IPS DF 4.7 (cell line): ENCODE data around the gene PPP4R3A.
"Not testable (repeated sequence)": the region's sequence is repeated elsewhere in the genome, so short reads cannot be mapped to it uniquely, and the experiment has no call there.

Source experiments
- DNase-seq: peaks from one replicate; pipeline ENCODE4 v3.0.0-alpha.2; 2013; ENCODE audit warnings: low spot score; ENCODE audit errors: extremely low read depth

PPP4R3A gene

DNA sequence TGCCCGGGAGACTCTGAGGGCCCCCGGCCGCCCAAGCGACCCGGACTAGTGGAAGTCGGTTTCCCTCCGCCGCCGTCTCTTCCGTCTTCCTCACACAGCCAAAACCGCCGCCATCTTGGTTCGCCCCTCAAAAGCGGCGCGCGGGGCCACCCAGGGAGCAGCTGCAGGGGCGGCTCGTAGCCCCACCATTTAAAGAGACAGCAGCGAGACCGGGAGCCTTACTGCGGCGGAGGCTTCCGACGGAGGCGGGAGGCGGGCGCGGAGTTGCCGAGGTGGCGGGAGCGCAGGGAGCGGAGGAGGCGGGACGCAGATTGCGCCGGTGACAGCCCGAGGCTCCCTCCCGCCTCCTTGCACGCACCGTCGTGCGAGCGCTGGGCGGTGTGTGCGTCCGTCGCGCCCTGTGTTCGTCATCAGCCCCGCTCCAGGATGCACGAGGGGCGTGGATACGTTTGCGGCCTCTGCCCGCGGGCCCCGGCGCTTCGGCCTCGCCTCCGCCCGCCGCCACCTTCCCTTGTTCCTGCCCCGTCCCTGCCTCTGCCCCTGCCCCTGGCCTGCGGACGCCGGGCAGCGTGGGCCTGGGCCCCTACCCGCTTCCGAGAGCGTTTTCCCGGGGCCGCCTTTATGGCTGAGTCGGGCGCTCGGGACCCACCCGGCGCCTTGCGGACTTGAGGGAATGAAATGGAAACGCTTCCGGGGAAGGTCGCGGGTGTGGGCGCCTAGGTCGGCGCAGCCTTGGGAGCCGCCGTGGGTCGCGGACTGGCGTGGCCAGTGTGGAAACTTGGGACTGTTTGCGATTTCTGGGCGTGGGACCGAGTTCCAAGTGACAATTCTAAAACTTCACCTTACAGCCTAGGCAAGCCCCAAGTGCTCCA, at the start of gene PPP4R3A:
Gene PPP4R3A, minus strand, starts transcription at position 140 of the 872 bp plus-strand sequence. CDS start 663 bp downstream, outside the sequence.
- DNase-seq: peak; percentile 69

DNA sequence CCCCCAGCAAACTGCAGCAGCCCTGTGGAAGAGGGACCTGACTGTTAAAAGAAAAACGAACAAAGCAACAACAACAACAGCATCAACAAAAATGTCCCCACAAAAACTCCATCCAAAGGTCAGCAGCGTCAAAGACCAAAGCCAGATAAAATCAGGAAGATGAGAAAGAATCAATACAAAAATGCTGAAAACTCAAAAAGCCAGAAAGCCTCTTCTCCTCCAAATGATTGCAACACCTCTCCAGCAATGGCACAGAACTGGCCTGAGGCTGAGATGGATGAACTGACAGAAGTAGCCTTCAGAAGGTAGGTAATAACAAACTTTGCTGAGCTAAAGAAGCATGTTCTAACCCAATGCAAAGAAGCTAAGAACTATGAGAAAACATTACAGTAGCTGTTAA, 45.4 kb upstream of the PPP4R3A start:
- DNase-seq: no peak

DNA sequence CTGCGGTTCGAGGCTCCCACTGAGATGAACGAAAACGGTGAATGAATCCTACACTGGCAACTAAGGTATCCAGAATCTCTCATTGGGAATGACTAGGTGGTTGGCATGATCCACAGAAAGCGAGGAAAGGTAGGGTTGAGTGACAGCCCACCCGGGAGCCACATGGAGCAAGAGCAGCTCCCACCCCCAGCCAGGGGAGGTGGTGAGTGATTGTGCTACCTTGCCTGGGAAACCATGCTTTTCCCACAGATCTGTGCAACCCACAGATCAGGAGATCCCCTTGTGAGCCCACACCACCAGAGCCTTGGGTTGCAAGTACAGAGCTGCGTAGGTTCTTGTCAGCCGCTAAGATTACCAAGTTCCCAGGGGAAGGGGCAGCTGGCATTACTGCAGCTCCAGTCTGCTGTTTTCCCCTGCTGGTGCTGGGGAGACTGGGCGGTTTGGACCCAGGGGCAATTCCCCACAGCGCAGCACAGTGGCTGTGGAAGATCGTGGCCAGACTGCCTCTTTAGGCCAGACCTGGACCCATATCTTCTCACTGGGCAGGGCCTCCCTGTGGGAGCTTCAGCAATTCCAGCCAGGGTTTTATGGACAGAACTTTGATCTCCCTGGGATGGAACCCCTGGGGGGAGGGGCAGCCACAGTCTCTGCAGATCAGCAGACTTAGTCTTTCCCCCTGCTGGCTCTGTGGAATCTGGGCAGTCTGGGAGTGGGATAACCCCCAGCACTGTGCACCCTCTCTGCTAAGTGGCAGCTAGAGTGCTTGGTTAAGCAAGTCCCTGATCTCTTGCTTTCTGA, 44.6 kb upstream of the PPP4R3A start:
- DNase-seq: no peak

DNA sequence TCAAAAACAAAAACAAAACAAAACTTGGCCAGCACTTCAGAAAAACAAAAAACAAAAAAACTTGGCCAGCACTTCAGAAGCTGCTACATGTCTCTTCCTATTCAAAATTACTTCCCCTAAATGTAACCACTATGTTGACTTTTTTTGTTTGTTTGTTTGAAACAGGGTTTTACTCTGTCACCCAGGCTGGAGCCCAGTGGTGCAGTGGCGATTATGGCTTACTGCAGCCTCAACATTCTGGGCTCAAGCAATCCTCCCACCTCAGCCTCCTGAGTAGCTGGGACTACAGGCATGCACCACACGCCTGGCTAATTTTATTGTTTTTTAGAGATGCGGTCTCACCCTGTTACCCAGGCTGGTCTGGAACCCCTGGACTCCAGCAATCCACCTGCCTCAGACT, 38.0 kb upstream of the PPP4R3A start:
- no peak for DNase-seq

DNA sequence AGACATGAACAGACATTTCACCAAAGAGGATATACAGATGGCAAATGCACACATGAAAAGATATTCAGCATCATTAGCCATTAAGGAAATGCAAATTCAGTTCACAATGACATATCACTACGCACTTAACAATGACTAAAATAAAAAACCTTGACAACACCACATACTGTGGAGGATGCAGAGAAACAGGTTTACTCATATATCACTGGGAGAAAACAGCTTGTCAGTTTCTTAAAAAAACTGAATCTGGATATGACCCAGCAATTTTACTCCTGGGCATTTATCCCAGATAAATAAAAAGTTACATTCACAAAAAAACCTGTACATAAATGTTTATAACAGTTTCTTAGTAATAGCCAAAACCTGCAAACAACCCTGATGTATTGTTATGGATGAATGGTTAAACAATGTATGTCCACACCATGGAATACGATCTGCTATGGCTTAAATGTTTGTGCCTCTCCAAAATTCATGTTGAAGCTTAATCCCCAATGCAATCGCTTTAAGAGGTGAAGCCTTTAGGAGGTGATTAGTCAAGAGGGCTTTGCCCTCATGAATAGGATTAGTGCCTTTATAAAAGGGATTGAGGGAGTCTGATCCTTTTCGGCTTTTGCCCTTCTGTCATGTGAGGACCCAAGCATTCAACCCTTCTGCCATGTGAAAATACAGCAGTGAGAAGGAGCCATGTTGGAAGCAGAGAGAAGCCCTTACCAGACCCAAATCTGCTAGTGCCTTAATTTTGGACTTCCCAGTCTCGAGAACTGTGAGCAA, 36.0 kb upstream of the PPP4R3A start:
- no peak for DNase-seq

DNA sequence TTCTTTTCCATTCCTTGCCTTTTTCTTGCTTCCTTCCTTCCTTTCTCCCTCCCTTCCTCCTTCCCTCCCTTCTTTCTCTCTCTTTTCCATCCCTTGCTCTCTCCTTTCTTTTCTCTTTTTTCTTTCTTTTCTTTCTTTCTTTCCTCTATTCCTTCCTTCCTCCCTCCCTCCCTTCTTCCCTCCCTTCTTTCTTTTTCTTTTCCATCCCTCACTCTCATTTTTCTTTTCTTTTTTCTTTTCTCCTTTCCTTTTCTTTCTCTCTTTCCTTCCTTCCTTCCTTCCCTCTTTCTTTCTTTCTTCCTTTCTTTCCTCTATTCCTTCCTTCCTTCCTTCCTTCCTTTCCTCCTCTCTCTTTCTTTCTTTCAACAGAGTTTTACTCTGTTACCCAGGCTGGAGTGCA, 35.1 kb upstream of the PPP4R3A start:
- DNase-seq: no peak

DNA sequence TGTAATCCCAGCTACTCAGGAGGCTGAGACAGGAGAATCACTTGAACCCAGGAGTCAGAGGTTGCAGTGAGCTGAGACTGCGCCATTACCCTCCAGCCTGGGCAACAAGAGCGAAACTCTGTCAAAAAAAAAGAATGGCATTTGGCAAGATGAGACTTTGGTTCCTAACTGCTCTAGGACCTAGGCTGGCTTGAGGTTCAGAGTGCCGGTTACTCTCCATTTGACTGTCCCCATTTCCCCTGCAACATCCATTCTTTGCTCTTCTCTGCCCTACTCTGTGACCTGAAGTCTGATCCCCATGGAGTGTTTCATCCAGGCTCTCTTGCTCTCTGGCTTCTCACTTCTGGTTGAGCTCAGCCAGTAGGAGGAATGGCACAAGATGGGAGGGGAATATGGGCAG, 26.2 kb upstream of the PPP4R3A start:
- no peak for DNase-seq

DNA sequence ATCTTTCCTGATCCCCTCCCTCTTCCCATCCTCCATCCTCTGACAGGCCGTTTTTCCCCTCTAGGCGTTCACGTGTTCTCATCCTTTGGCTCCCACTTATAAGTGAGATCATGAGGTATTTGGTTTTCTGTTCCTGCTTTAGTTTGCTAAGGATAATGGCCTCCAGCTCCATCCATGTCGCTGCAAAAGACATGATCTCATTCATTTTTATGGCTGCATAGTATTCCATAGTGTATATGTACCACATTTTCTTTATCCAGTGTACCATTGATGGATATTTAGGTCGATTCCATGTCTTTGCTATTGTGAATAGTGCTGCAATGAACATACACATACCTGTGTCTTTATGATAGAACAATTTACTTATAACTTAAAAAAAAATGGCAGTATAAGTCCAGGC, 23.9 kb upstream of the PPP4R3A start:
- not testable (repeated sequence) for DNase-seq

DNA sequence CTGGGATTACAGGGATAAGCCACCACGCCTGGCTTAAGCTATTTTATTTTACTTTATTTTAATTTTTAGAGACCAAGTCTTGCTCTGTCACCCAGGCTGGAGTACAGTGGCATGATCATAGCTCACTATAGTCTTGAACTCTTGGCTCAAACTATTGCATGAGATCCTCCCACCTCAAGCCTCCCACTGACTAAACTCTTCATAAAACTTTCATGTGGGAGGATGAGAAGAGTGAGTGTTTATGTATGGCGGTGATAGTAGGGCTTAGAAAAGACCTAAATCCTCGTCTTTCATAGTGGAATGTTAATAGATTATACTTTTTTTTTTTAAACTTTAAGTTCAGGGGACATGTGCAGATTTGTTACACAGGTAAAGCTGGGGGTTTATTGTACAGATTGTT, 23.5 kb upstream of the PPP4R3A start:
- DNase-seq: no peak

DNA sequence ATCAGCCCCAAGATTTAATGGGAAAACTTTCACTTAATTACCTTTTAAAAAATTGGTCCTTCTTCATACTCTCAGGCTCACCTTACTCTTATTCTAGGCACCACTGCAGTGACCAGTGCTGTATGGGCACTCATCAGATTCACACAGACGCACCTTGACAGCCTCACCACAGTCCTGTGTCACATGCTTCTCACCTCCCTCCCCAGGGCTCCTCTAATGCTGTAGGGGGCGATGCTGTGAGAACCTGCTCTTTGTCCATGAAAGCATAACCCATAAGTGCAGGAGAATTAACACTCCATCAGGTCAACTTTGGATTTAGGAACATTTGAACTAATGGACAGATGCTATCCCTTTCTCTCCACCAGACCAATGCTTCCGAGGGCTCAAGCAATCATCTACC, 13.9 kb upstream of the PPP4R3A start:
- no peak for DNase-seq

DNA sequence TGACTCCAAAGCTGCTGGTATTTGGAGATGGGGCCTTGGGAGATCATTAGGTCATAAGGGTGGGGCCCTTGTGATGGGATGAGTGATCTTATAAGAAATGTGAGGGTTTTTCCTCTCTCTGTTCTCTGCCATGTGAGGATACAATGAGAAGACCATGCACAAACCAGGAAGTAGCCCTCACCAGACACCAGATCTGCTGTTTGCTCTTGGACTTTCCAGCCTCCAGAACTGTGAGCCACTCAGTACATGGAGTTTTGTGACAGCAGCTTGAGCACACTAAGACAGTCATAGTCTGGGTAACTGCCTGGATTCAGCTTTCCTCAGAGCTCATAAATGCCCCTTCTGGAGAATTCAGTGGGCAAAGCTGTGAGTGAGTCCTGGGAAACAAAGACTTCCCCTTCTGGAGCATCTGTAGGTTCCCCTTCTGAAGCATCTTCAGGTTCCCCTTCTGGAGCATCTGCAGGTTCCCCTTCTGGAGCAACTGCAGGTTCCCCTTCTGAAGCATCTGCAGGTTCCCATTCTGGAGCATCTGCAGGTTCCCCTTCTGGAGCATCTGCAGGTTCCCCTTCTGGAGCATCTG, 11.0 kb upstream of the PPP4R3A start:
- no peak for DNase-seq

DNA sequence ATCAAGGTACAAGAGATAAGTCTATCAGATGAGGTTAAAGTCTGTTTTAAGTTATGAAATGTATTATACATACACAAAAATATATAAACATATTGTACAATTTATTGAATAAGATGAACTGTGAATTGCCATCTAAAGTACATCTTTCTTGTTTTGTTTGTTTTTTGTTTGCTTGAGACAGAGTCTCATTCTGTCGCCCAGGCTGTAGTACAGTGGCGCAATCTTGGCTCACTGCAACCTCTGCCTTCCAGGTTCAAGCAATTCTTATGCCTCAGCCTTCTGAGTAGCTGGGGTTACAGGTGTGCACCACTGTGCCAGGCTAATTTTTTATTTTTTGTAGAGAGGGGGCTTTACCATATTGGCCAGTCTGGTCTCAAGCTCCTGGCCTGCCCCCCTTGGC, 10.0 kb upstream of the PPP4R3A start:
- DNase-seq: no peak

DNA sequence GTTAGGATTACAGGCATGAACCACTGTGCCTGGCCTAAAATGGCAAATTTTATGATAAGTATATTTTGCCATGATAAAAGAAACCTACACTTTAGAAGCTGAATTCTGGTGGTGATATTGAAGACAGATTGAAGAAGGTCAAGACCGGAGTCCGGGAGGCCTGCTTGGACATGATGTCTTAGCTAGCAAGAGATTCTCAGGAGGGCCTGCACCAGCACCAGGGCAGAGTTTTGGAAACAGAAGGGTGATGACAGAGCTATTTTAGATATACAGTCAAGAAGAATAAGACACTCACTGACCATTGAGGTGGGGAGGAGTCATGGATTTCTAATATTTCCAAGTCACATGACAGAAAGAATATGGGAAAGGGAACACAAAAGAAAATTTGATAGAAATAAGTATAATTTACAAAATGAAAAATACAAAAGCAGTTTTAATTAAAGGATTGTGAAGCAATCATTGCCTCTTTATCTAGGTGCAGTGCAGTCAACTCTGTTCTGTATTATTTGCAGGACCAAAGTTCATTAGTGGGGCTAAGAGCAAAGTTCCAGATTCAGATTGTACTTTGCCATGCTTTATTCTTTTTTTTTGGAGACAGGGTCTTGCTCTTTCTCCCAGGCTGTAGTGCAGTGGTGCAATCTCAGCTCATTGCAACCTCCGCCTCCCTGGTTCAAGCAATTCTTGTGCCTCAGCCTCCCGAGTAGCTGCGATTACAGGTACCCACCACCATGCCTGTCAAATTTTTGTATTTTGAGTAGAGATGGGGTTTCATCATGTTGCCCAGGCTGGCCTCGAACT, 9.3 kb upstream of the PPP4R3A start:
- DNase-seq: no peak

DNA sequence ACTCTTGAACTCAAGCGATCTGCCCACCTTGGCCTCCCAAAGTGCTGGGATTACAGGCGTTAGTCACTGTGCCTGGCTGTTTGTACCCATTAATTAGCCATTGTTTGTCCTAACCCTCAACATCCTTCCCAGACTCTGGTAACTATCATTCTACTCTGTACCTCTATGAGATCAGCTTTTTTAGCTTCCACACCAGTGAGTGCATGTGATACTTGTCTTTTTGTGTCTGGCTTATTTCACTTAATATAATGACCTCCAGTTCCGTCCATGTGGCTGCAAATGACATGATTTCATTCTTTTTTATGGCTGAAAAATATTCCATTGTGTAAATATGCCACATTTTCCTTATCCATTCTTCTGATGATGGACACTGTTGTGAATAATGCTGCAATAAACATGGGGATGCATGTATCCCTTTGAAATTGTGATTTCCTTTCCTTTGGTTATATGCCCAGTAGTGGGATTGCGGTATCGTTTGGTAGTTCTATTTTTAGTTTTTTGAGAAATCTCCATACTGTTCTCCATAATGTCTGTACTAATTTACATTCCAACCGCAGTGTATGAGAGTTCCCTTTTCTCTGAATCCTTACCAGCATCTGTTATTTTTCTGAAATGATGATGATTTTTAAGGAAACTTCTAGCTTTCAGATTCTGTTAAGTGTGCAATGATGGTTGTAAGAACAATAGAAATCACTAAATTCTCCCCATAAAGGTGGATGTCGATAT, 6.7 kb upstream of the PPP4R3A start:
- no peak for DNase-seq

DNA sequence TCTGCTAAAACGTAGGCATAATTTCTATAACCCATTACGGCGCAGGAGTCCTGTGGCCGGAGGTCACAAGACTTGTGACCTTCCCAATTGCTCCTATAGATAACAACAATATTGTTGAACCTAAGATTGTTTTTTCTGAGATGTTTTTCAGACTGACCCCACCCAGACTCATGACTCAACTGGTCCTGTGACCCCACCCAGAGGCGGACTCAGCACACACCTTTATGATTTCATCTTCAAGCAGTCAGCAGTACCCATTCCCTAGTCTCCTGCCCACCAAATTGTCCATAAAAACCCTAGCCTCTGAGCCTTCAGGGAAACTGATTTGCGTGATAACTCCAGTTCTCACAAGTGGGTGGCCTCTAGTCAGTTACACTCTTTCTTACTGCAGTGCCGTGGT, 5.9 kb upstream of the PPP4R3A start:
- no peak for DNase-seq

DNA sequence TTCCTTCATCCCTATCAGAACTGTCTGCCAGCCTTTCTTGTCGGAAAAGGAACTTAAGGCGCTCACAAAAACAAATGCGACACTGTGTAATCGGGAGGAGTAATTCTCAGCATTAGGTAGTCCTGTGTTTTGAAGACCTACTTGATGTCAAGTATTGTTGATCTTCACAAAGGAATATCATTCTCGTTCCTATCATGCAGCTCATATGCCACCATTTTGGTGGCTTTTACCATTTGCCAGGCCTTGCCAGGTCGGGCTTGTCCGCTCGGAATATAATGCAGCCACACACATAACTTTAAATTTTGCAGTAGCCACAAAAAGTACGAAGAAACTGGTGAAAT, 903 bp upstream of the PPP4R3A start:
- no peak for DNase-seq

DNA sequence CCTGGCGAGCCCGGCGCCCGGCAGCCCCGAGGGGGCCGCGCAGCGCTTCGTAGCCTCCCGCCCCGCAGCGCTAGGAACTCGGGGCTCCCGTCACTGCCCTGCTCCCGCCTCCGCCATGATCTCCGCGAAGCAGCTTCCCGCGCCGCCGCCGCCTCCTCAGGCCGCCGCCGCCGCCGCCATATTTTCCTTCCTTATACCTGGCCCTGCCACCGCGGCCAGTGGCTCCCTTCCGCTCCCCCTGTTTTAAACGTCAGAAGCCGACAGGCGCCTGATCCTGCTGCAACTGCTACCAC, 286 bp downstream of the PPP4R3A start:
- DNase-seq: no peak

DNA sequence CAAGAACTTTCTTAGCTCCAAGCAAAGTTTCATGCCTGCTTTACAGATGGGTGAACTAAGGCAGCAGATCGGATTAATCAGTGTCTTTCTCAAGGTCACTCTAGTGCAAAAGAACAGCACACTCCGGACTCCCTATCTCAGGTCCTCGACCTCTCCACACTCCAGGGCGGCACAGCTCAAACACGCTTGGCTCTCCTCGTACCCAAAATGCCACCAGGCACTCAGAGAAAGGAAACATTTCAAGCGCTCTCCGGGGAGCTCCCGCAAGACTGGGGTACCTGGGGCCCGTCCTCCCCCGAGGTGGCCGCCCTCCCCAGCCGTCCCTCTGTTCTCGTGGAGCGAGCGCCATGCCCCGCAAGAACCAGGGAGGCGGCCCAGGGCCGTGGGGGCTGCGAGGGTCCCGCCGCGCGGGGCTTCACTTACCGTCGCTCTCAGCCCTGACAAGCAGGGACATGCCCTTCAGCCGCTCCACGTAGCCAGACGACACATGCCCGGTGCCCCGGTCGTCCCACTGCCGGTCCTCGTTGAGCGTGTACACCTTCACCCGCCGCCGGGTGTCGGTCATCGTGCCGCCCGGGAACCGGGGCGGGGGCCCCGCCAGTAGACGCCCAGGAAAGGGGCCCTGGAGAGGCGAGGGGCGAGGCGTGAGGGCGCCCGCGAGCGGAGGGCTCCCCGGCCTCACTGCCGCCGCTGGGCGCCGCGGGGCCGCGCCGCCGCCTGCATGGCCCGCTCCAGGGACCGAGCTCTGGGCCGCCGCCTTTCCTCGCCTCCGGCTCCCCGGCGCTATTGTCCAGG, 830 bp downstream of the PPP4R3A start:
- no peak for DNase-seq

DNA sequence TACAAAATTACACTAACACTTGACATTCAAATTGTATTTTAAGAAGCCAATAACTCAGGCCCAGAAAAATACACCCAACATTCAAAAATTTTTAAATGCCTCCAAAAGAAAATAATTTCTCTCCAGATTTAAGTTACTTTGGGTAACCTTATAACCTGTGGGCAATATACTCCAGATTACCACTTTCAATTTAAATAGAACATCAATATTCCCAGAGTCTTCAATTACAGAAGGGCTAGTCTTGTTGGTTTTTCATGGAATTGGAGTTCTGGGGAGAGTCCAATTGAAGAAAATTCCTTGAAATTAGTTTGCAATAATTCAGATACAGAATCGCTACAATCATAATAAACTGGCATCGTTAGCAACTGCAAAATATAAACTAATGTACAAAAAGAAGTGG, 2.0 kb downstream of the PPP4R3A start:
- DNase-seq: no peak

DNA sequence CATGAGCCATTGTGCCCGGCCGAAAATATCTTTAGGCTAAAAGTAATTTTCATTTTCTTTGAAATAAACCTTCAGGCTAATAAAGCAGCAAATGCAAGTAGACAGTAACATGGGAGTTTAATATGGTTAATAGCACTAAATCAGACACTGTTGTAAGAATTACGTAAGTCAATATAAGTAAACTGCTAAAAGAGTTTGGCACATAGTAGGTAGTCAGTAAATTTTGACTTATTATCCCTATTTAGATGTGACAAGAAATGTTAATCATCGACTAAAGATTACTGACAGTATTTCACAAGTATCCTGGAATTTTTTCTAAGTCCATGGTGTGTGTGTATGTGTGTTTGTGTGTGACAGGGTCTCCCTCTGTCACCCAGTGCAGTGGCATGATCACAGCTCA, 3.9 kb downstream of the PPP4R3A start:
- DNase-seq: no peak
